Stimulated activated CD8-positive, alpha-beta memory T cell treated with anti-CD3 and anti-CD28 coated beads, Interleukin-4, amount 100 ng/mL, for 48 hours (primary cell): ENCODE results near the gene SLC44A1.

Experiments used
- DNase-seq: peaks from one replicate; pipeline ENCODE4 v3.0.0-alpha.2; 2020

The SLC44A1 gene

GRCh38 chr9:105275938-105276337, 31.5 kb downstream of the SLC44A1 start:
- no peak for DNase-seq

GRCh38 chr9:105278751-105279150, 34.3 kb downstream of the SLC44A1 start:
- DNase-seq = no peak

GRCh38 chr9:105280691-105281090, 36.2 kb downstream of the SLC44A1 start:
- DNase-seq = no peak

GRCh38 chr9:105281272-105281671, 36.8 kb downstream of the SLC44A1 start:
- no peak for DNase-seq

- DNase-seq = no peak
Observed at GRCh38 chr9:105281926-105282325, 37.5 kb downstream of the SLC44A1 start.

GRCh38 chr9:105282870-105283621, 38.6 kb downstream of the SLC44A1 start:
- no peak for DNase-seq

GRCh38 chr9:105283795-105284194, 39.3 kb downstream of the SLC44A1 start:
- no peak for DNase-seq

GRCh38 chr9:105284463-105284862, 40.0 kb downstream of the SLC44A1 start:
- no peak for DNase-seq

GRCh38 chr9:105286098-105286497, 41.6 kb downstream of the SLC44A1 start:
- DNase-seq = no peak

GRCh38 chr9:105289305-105289704, 44.9 kb downstream of the SLC44A1 start:
- DNase-seq = no peak

GRCh38 chr9:105290418-105290817, 46.0 kb downstream of the SLC44A1 start:
- no peak for DNase-seq

GRCh38 chr9:105290954-105291353, 46.5 kb downstream of the SLC44A1 start:
- DNase-seq = no peak

GRCh38 chr9:105291422-105291859, 47.0 kb downstream of the SLC44A1 start:
- no peak for DNase-seq

- no peak for DNase-seq
Observed at GRCh38 chr9:105291938-105292337, 47.5 kb downstream of the SLC44A1 start.

- DNase-seq = no peak
Observed at GRCh38 chr9:105293408-105293807, 49.0 kb downstream of the SLC44A1 start.

GRCh38 chr9:105295201-105295550, 50.7 kb downstream of the SLC44A1 start:
- DNase-seq = no peak

GRCh38 chr9:105295986-105296385, 51.5 kb downstream of the SLC44A1 start:
- DNase-seq = no peak

GRCh38 chr9:105296445-105296844, 52.0 kb downstream of the SLC44A1 start:
- DNase-seq = no peak

- DNase-seq = no peak
Observed at GRCh38 chr9:105296877-105297287, 52.4 kb downstream of the SLC44A1 start.

- no peak for DNase-seq
Observed at GRCh38 chr9:105297442-105298075, 53.1 kb downstream of the SLC44A1 start.

GRCh38 chr9:105299190-105299854, 54.9 kb downstream of the SLC44A1 start:
- peak; percentile 27 for DNase-seq

GRCh38 chr9:105302728-105303127, 58.3 kb downstream of the SLC44A1 start:
- DNase-seq = no peak

- no peak for DNase-seq
Observed at GRCh38 chr9:105305856-105306255, 61.4 kb downstream of the SLC44A1 start.
